GM18867 (cell line): ENCODE results near the gene ARHGAP26.
"Not testable (repeated sequence)": the region's sequence is repeated elsewhere in the genome, so short reads cannot be mapped to it uniquely, and the experiment has no call there.

Source experiments
- ATAC-seq: cut with Tn5 transposase; IDR thresholded peaks from one replicate; pipeline ENCODE4 v1.9.1; 2021; ENCODE audit warnings: mild to moderate bottlenecking, moderate library complexity; ENCODE audit not compliant: unreplicated experiment

ARHGAP26 gene

GRCh38 chr5:142952229-142952628 lies 182.1 kb downstream of the ARHGAP26 start:
- no peak for ATAC-seq

- not testable (repeated sequence) for ATAC-seq
Measured at GRCh38 chr5:142952871-142953270, 182.7 kb downstream of the ARHGAP26 start.

- ATAC-seq = no peak
Measured at GRCh38 chr5:142954455-142954854, 184.3 kb downstream of the ARHGAP26 start.

DNA sequence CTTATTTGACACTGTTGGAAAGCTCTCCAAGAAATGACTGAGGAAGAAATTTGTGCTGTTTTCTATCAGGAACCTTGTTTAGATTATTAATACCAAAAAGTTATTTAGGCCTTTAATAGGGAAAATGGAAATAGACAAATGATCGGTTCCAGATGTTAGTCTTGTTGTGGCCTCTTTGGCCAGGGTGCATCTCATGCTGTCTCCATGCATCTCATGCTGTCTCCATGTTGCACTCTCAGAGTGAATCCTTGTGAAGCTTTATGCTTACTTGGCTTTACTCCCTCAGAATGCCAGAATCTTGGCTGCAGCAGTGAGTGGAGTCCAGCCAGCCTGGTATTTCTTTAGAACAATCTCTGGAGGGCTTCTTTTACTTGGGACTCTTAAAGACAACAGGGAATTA lies 185.5 kb downstream of the ARHGAP26 start:
- ATAC-seq = no peak

DNA sequence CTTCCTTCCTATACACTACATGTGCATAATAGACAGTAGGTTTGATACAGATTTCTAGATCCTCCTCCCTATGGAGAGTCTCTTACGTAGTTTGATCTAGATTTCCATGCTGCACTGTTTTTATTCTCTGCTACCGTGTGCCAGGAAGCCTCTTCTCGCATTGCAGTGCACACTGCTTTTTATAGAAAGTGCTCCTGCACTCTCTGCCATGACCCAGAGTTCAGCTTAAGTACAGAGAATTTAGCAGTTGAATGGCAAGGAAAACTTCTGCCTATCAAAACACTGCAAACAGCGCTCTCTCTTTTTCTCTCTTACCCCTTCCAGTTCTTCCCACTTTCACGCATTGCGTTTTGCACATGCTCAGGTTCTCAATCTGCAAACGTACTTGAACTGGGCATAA lies 187.4 kb downstream of the ARHGAP26 start:
- ATAC-seq = no peak

DNA sequence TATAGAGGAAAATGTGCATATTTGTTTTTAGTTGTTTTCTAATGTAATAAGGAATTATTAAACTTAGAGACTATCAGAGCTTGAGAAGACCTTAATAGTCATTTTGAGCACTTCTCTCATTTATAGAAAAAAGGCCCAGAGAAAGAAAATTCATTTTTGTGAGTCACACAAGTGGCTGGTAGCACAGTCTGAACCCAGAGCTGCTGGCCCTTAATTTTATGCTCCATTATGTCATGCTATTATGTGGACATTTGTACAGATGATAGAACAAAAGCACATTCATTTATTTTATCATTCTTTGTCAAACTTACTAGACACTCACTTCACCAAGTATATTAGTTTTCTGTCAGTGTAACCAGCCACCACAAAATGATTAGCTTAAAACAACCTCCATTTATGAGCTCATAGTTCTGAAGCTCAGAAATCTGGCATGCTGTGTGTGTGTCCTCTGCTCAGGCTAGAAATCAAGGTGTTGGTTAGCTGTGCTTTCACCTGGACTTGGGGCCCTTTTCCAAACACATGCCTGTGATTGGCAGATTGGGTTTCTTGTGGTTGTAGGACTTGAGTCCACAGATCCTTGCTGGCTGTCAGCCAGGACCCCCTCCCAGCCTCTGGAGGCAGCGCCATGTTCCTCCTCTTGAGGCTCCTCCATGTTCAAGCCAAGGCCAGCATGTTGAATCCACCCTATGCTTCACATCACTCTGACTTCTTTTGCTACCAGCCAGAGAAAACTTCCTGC lies 188.9 kb downstream of the ARHGAP26 start:
- ATAC-seq = no peak

- ATAC-seq = no peak
Measured at GRCh38 chr5:142959683-142960657, 189.8 kb downstream of the ARHGAP26 start.

DNA sequence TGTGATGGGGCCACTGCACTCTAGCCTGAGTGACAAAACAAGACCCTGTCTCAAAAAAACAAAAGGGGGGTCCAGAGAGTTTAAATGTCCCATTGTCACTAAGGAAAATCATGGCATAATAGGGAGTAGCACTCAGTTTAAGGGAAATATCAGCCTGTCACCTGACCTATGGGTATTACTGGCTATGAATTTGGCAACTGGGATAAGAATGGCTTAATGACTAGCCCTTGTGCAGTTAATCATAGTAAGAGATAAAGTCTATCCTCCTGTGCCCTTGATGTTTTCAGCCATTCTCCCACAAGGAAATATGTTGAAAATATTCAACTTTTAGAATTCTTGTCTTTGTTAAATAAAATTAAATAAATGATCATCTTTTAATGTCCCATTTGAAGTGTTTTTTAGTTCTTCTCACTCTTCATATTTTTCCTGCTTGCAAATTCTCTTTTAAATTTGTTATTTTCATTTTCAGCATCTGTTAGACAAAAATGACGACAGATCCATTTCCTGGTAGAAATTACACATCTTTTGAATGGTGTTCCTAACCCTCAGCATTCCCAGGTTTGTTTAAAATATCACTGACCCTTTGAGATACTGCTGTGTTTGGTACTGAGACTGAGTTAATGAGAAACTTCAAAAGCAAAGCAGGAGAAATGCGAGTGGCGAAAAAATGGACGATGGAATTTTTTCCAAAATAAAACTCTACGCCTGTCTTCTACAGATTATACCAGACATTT lies 191.4 kb downstream of the ARHGAP26 start:
- ATAC-seq = no peak

- ATAC-seq = no peak
Measured at GRCh38 chr5:142962174-142962533, 192.0 kb downstream of the ARHGAP26 start.

GRCh38 chr5:142965258-142966120 lies 195.3 kb downstream of the ARHGAP26 start:
- not testable (repeated sequence) for ATAC-seq

- ATAC-seq = no peak
Measured at GRCh38 chr5:142966121-142966420, 195.9 kb downstream of the ARHGAP26 start.

DNA sequence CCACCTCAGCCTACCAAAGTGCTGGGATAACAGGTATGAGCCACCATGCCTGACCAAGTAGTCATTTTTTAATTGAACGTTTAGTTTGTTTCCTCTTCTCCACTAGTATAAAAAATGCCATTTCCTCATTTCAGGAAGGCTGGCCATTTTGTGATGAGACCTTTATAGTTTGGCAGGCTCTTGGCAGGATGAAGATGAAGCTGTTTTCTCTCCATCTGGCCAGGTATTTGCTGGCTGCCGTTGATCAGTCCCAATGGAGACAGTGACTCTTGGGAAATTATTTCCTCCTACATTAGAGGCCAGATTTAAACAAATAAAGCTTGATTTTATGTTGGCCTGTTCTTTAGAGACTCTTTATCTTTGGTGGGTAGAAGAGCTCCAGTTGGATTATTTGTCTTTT lies 199.0 kb downstream of the ARHGAP26 start:
- no peak for ATAC-seq

- ATAC-seq = no peak
Measured at GRCh38 chr5:142969624-142970439, 199.7 kb downstream of the ARHGAP26 start.

- ATAC-seq = no peak
Measured at GRCh38 chr5:142970440-142971030, 200.4 kb downstream of the ARHGAP26 start.

DNA sequence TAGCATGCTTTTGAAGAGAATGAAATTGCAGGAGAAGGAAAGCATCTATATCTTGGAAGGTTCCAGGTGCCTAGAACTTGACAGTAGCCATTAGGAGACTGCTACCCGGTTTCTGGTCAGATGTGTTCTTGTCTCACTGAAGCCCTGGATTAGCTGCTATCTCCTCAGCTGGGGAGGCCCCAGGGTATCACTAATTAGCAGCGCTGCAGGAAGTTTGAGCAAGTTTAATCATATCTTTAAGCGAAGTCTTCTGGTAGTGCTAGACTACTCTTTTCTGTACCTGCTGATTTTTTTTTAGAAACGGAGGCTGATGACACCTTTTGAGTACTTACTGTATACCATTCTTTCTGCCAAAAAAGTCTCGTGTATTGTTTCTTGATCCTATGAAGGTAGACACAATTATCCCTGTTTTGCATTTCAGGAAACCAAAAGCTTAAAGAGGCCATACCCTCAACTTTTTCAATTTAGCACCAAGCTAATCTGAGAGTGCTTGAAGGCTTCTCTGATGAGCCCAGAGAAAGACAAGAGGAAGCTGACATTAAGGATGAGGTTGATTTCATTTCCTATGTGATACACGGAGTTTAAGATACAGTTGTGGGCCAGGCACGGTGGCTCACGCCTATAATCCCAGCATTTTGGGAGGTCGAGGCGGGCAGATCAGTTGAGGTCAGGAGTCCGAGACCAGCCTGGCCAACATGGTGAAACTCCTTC lies 201.3 kb downstream of the ARHGAP26 start:
- ATAC-seq = no peak

- ATAC-seq = no peak
Measured at GRCh38 chr5:142972064-142972570, 201.9 kb downstream of the ARHGAP26 start.

GRCh38 chr5:142973932-142974331 lies 203.8 kb downstream of the ARHGAP26 start:
- no peak for ATAC-seq

DNA sequence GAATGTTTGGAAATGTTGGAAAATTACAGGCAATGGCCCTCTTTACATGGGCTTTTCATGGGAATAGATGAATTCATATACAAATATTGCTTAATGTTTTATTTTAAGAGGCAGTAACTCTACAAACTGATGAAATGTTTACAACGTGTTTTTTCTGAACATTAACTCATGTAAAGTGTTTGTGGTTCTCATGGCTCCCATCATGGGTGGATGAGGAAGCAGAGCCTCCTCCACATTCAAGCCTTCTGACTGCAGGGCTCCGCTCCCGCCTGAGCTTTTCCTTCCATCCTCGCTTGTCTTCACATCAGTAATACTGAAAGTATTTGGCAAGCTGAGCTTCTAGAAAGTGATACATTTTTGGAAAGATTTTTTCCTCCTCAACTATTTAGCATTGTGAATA lies 204.2 kb downstream of the ARHGAP26 start:
- ATAC-seq = no peak
